Ovary (tissue), 3 donors: ENCODE data around the gene GPR183.

Experiments
- CTCF ChIP-seq, 3 donors: fragments of 450-650 bp in 2 of 3; fragments of 200-600 bp in 1 of 3; IDR thresholded peaks; one replicate each; pipeline versions ENCODE4 v1.5.1 to v1.8.0; 2016 to 2022; ENCODE audit warnings: antibody characterized with exemption in 3 of 3, mild to moderate bottlenecking in 1 of 3
- POLR2A ChIP-seq: fragments of 450-650 bp; IDR thresholded peaks from one replicate; pipeline ENCODE4 v1.6.1; 2017; ENCODE audit warnings: antibody characterized with exemption, mild to moderate bottlenecking, moderate library complexity
- donor health status: DM: no; HTN: no; CAD: no.

GRCh38 chr13:99345345-99345744 lies 38.1 kb upstream of the GPR183 start:
- TF ChIP-seq CTCF (IDR thresholded peaks at IDR 0.05) (no peak), POLR2A (no peak)
